Neural cell (in vitro differentiated cells): ENCODE measurements around the gene ARRB1. TPM values are rescaled to one million over a fixed set of nuclear protein-coding genes. Genes with fewer than 3 reads are reported as not detected.

ENCODE experiments used
- H2AFZ ChIP-seq: fragments of 200-600, 300-800 bp; sonication (generic), shearing (Covaris generic); 2 replicates; pipeline ENCODE4 v1.6.0; 2014; ENCODE audit warnings: low read depth, mild to moderate bottlenecking, antibody characterized with exemption, low read length, moderate library complexity
- H3F3A ChIP-seq: fragments of 200-600 bp; shearing (Covaris generic); 2 replicates; pipeline ENCODE4 v1.6.1; 2016; ENCODE audit warnings: mild to moderate bottlenecking, moderate library complexity, mixed read lengths, antibody characterized with exemption, low read length; ENCODE audit not compliant: insufficient read depth, poor library complexity, severe bottlenecking
- H3K27ac ChIP-seq: fragments of 200-600, 300-800 bp; sonication (generic), shearing (Covaris generic); 2 replicates; pipeline ENCODE4 v1.5.1; 2014; ENCODE audit warnings: mild to moderate bottlenecking, low read length, moderate library complexity
- H3K27me3 ChIP-seq: fragments of 300-800, 200-600 bp; sonication (generic), shearing (Covaris generic); 2 replicates; pipeline ENCODE4 v1.6.0; 2014; ENCODE audit warnings: mild to moderate bottlenecking, low read depth, low read length, moderate library complexity; ENCODE audit not compliant: insufficient read depth
- H3K36me3 ChIP-seq: fragments of 300-800, 200-600 bp; sonication (generic), shearing (Covaris generic); 2 replicates; pipeline ENCODE4 v1.5.1; 2014; ENCODE audit warnings: mild to moderate bottlenecking, antibody characterized with exemption, low read length, moderate library complexity; ENCODE audit not compliant: insufficient read depth
- H3K4me2 ChIP-seq: fragments of 300-800, 200-600 bp; sonication (generic), shearing (Covaris generic); 2 replicates; pipeline ENCODE4 v1.6.0; 2014; ENCODE audit warnings: mild to moderate bottlenecking, low read length
- H3K4me3 ChIP-seq: fragments of 300-800, 200-600 bp; sonication (generic), shearing (Covaris generic); 2 replicates; pipeline ENCODE4 v1.5.1; 2014; ENCODE audit warnings: mild to moderate bottlenecking, low read length, moderate library complexity
- H3K79me2 ChIP-seq: fragments of 200-600 bp; shearing (Covaris generic); replicated peaks from 2 replicates; pipeline ENCODE4 v1.6.0; 2014; ENCODE audit warnings: mild to moderate bottlenecking, low read length, moderate library complexity; ENCODE audit not compliant: insufficient read depth
- H3K9ac ChIP-seq: fragments of 300-800, 200-600 bp; sonication (generic), shearing (Covaris generic); 2 replicates; pipeline ENCODE4 v1.6.1; 2016; ENCODE audit warnings: mild to moderate bottlenecking, low read length, mixed read lengths
- H3K9me2 ChIP-seq: fragments of 200-600 bp; shearing (Covaris generic); 2 replicates; pipeline ENCODE4 v1.6.1; 2016; ENCODE audit warnings: mild to moderate bottlenecking, low read length, mixed read lengths; ENCODE audit not compliant: insufficient read depth
- H3K9me3 ChIP-seq: fragments of 200-600, 300-800 bp; sonication (generic), shearing (Covaris generic); 2 replicates; pipeline ENCODE4 v1.6.1; 2016; ENCODE audit warnings: mild to moderate bottlenecking, mixed run types, low read length, moderate library complexity, mixed read lengths
- H4K20me1 ChIP-seq: fragments of 200-600 bp; shearing (Covaris generic); 2 replicates; pipeline ENCODE4 v1.6.1; 2016; ENCODE audit warnings: mild to moderate bottlenecking, mixed run types; ENCODE audit not compliant: insufficient read depth
- EP300 ChIP-seq: fragments of 450-650 bp; conservative IDR thresholded peaks from 2 replicates; pipeline ENCODE4 v1.6.1; 2014; ENCODE audit warnings: antibody characterized with exemption, mild to moderate bottlenecking, moderate library complexity; ENCODE audit not compliant: poor library complexity, severe bottlenecking
- EZH2 ChIP-seq: fragments of 200-600, 300-800 bp; shearing (Covaris generic), sonication (generic); IDR thresholded peaks from 2 replicates; pipeline ENCODE4 v1.6.1; 2014; ENCODE audit warnings: antibody characterized with exemption, low read length, borderline replicate concordance, mild to moderate bottlenecking; ENCODE audit not compliant: insufficient read depth, poor library complexity, severe bottlenecking
- MXI1 ChIP-seq: fragments of 450-650 bp; conservative IDR thresholded peaks from 2 replicates; pipeline ENCODE4 v1.6.1; 2014; ENCODE audit warnings: antibody characterized with exemption, mild to moderate bottlenecking; ENCODE audit not compliant: poor library complexity, severe bottlenecking
- POLR2AphosphoS5 ChIP-seq: IDR thresholded peaks from 2 replicates; pipeline ENCODE4 v1.6.1; 2012
- RAD21 ChIP-seq: fragments of 450-650 bp; conservative IDR thresholded peaks from 2 replicates; pipeline ENCODE4 v1.6.1; 2014; ENCODE audit warnings: antibody characterized with exemption, mild to moderate bottlenecking, moderate library complexity
- SMC3 ChIP-seq: fragments of 450-650 bp; conservative IDR thresholded peaks from 2 replicates; pipeline ENCODE4 v1.6.1; 2014; ENCODE audit warnings: antibody characterized with exemption, mild to moderate bottlenecking, moderate library complexity; ENCODE audit not compliant: poor library complexity
- TAF1 ChIP-seq: IDR thresholded peaks from 2 replicates; pipeline ENCODE4 v1.6.1; 2012; ENCODE audit warnings: low read depth
- polyA plus RNA-seq: library from polyadenylated mRNA; depleted of rRNA; stranded (reverse); fragments of >200 nt; gene quantifications from 2 replicates; pipeline ENCODE4 v1.2.3, GENCODE V29; 2014
- TF ChIP-seq, protein P1 (sequence below): IDR thresholded peaks from 2 replicates; pipeline ENCODE4 v1.6.1; 2012; ENCODE audit warnings: borderline replicate concordance
- TF ChIP-seq, protein P2 (sequence below): fragments of 450-650 bp; IDR thresholded peaks from 2 replicates; pipeline ENCODE4 v1.5.1; 2014; ENCODE audit warnings: antibody characterized with exemption, mild to moderate bottlenecking, moderate library complexity; ENCODE audit not compliant: poor library complexity, severe bottlenecking

Gene ARRB1
- polyA plus RNA-seq, 1 donor from 2014 or later = 5.7 TPM

DNA sequence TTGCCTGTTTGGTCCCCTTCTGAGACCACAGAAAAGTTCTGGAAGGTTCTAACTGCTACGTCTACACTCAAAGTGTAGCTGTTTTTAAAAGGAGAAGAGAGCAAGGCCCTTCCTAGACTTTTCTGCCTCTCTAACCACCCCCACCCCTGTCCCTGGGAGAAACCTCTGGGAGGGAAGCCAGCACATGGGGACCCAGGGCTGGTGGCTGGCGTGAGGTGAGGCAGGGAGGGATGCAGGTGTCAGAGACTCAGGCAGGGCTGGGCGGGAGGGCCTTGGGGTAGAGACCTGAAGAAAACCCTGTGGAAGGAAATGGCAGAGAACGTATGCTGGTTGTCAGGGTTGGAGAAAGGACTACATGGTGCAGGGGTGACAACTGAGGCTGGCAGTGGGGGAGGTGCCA lies 26.7 kb downstream of the ARRB1 start:
- TF ChIP-seq SMC3 = no peak
- TF ChIP-seq TAF1 = no peak
- TF ChIP-seq RAD21 = no peak
- TF ChIP-seq EP300 = no peak
- TF ChIP-seq EZH2 = no peak
- TF ChIP-seq, protein P1, sequence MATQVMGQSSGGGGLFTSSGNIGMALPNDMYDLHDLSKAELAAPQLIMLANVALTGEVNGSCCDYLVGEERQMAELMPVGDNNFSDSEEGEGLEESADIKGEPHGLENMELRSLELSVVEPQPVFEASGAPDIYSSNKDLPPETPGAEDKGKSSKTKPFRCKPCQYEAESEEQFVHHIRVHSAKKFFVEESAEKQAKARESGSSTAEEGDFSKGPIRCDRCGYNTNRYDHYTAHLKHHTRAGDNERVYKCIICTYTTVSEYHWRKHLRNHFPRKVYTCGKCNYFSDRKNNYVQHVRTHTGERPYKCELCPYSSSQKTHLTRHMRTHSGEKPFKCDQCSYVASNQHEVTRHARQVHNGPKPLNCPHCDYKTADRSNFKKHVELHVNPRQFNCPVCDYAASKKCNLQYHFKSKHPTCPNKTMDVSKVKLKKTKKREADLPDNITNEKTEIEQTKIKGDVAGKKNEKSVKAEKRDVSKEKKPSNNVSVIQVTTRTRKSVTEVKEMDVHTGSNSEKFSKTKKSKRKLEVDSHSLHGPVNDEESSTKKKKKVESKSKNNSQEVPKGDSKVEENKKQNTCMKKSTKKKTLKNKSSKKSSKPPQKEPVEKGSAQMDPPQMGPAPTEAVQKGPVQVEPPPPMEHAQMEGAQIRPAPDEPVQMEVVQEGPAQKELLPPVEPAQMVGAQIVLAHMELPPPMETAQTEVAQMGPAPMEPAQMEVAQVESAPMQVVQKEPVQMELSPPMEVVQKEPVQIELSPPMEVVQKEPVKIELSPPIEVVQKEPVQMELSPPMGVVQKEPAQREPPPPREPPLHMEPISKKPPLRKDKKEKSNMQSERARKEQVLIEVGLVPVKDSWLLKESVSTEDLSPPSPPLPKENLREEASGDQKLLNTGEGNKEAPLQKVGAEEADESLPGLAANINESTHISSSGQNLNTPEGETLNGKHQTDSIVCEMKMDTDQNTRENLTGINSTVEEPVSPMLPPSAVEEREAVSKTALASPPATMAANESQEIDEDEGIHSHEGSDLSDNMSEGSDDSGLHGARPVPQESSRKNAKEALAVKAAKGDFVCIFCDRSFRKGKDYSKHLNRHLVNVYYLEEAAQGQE = no peak
- TF ChIP-seq MXI1 = no peak
- TF ChIP-seq POLR2AphosphoS5 = no peak
- TF ChIP-seq, protein P2, sequence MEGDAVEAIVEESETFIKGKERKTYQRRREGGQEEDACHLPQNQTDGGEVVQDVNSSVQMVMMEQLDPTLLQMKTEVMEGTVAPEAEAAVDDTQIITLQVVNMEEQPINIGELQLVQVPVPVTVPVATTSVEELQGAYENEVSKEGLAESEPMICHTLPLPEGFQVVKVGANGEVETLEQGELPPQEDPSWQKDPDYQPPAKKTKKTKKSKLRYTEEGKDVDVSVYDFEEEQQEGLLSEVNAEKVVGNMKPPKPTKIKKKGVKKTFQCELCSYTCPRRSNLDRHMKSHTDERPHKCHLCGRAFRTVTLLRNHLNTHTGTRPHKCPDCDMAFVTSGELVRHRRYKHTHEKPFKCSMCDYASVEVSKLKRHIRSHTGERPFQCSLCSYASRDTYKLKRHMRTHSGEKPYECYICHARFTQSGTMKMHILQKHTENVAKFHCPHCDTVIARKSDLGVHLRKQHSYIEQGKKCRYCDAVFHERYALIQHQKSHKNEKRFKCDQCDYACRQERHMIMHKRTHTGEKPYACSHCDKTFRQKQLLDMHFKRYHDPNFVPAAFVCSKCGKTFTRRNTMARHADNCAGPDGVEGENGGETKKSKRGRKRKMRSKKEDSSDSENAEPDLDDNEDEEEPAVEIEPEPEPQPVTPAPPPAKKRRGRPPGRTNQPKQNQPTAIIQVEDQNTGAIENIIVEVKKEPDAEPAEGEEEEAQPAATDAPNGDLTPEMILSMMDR = no peak
- Histone ChIP-seq H3K79me2 (no peaks in the 10 kb centered on the region), H3K27ac (no peak overlapping the region)

DNA sequence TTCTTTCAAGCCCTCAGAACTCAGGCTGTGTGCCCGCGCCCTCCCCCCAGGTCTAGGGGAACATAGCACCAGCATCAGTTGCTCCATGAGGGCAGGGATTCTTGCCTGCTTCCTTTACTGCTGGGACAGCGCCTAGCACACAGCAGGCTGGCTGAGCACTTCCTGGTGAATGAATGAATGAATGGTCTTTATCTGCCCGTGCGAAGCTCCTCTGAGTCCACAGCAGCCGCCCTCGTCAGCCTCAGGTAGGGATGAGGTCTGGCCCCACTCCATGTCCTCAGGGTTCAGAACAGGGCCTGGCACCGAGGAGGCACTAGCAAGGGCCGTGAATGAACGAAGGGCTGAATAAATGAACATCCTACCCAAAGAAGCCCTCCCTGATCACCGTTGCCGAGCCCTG lies 27.3 kb downstream of the ARRB1 start:
- H3K27me3 ChIP-seq = no peaks in the 10 kb centered on the region
- H2AFZ ChIP-seq = no peak overlapping the region
- H3K4me3 ChIP-seq = no peak overlapping the region
- no peak for TF ChIP-seq EP300
- no peak for TF ChIP-seq POLR2AphosphoS5
- no peak for TF ChIP-seq TAF1
- TF ChIP-seq MXI1 = no peak
- TF ChIP-seq, protein P2 = no peak
- no peak for TF ChIP-seq EZH2
- TF ChIP-seq, protein P1 = no peak
- H3K27ac ChIP-seq = no peak overlapping the region
- no peaks in the 10 kb centered on the region for H3F3A ChIP-seq
- no peak overlapping the region for H3K4me2 ChIP-seq
- no peaks in the 10 kb centered on the region for H3K36me3 ChIP-seq
- no peaks in the 10 kb centered on the region for H3K9me3 ChIP-seq
- H3K9ac ChIP-seq = no peak overlapping the region
- H3K79me2 ChIP-seq = no peaks in the 10 kb centered on the region
- no peaks in the 10 kb centered on the region for H4K20me1 ChIP-seq
- H3K9me2 ChIP-seq = no peaks in the 10 kb centered on the region

More for the DNA sequence above, 26.7 kb downstream of the ARRB1 start:
- Histone ChIP-seq H3K9ac (no peak overlapping the region), H3K4me2 (no peak overlapping the region), H3K36me3 (no peaks in the 10 kb centered on the region), H3K9me3 (no peaks in the 10 kb centered on the region), H3K4me3 (no peak overlapping the region), H4K20me1 (no peaks in the 10 kb centered on the region), H3K27me3 (no peaks in the 10 kb centered on the region), H3F3A (no peaks in the 10 kb centered on the region), H2AFZ (no peak overlapping the region), H3K9me2 (no peaks in the 10 kb centered on the region)
